Stimulated activated CD8-positive, alpha-beta memory T cell treated with anti-CD3 and anti-CD28 coated beads, Interleukin-15, amount 100 ng/mL, for 1 hour (primary cell): ENCODE measurements around the gene PTOV1.

ENCODE experiments used
- DNase-seq: peaks from one replicate; pipeline ENCODE4 v3.0.0-alpha.2; 2020; ENCODE audit warnings: low read depth

Gene PTOV1

DNA sequence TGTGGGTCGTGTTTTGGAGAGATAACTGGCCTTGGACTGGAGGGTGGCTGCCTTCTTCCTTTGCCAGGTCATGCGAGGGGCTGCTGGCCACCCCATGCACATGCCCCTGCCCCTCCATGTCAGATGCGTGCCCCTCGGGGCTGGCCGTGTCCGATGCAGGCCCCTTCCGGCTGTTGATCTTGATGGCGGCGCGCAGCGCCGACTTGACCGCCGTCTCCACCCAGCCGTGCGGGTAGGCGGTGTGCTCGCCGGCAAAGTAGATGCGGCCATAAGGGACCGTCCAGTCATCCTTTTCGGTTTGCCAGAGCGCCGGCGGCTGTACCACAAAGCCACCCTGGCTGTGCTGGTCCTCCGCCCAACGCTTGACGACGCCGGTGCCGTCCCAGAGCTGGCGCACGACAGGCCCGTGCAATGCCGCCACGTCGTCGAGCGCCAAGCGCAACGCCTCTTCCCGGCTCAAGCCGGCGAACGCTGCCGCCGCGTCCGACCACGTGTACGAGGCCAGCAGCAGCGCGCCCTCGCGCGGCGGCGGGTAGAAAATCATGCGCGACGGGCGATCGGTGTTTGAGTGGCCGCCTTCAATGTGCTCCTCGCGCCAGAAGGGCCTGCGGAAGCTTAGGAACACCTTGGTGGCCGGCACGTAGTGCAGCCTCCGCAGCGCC is 38.9 kb downstream of the PTOV1 start:
- peak; percentile 41 for DNase-seq

DNA sequence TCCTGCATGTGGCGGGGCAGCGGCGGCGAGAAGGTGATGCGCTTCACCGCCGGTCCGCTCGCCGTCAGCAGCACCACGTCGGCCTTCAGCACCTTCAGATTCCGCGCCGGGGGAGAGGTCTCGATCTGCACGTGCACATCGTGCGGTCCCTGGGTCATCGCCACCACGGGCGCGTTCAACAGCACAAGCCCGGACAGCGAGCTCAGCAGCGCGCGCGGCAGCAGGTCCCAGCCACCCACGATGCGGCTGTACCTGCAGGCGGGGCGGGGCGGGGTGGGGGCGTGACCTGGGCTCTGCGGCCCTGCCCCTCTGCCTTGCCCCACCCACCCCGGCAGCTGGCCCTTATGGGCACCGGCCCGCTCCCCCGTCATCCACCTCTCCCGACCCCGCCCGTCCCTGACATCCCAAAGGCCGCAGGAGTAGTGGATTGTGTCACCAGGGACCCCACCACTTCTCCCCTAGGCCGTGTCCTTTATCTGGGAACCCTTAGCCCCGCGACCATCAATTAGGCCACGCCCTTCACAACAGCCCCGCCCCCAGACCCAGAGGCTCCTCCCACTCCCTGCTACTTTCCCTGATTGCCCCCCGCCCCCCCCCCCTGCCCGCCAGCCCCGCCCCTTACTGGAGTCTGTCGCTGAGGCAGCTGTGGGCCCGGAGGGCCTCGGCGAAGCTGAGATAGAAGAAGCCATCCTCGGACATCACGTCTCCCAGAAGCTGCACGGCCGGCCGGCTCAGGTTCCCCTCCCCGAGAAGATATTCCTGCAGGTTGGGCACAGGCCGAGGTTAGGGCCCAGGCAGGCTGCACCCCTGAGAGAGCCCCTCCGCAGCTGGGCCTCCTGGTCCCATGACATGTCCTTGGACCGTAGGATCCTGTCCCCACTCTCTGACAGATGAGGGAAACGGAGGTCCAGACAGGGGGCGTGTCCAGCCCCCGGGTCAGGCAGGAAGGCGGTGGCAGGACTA is 39.7 kb downstream of the PTOV1 start:
- DNase-seq, result peak; percentile 51

DNA sequence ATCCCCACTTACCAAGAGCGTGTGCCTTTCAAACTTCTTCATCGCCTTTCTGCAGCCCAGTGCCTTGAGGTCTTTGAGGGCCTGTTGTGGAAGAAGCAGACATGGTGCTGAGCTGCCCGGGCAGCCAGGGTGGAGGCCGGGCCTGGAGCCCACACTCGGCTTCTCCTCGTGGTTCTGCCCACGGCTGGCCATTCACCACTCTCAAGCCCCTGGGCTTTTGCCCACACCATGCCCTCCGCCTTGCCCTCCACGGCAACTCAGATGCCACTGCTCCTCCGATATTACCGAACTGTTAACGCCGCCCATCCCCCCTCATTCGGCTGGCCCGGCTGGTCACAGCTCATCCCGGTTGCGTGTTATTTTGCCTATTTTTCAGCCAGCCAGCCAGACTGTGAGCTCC is 40.4 kb downstream of the PTOV1 start:
- no peak for DNase-seq

DNA sequence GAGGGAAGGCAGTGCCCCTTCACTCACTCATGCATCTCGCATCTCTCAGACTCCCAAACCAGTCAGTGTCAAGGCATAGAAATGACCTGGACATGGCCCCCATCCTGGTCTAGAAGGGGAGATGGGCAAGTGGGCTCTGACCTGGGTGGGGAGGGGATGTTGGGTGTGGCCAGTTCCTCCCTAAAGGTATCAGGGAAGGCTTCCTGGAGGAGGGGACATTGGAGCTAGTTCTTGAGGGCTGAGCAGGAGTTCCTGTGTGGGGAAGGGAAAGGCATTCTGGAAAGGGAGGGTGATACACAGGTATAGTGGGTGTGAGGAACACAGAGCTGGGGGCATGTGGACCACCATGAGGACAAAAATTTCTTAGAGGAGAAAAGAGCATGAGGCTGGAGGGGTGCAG is 41.8 kb downstream of the PTOV1 start:
- DNase-seq, result no peak

DNA sequence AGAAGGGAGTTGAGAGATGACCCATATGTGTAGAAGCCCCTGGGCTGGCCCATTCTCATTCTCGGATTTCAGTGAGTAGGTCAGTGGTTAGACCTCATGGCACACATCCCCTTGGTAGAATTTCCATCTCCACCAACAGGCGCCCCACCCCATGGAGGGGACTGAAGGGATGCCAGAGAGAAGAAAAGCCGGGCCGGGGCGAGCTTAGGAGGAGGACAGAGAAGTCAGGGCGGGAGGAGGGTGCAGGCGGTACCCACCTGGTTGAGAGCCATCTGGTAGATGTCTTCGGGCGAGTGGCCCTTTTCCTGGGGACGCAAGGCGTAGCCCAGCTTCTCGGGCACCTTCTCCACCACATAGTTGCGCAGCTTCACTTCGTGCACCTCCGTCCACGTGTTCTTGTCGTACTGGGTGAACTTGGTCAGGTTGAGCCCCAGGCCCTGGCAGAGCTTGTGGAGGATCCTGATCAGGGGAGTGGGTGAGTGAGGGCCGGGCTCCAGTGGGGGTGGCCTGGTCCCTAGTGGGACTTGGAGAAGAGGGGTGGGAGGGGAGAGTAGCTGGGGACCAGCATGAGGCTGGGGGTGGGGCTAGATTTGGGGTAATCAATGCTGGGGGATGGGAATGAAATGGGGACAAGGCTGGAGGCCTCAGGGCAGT is 43.2 kb downstream of the PTOV1 start:
- no peak for DNase-seq

DNA sequence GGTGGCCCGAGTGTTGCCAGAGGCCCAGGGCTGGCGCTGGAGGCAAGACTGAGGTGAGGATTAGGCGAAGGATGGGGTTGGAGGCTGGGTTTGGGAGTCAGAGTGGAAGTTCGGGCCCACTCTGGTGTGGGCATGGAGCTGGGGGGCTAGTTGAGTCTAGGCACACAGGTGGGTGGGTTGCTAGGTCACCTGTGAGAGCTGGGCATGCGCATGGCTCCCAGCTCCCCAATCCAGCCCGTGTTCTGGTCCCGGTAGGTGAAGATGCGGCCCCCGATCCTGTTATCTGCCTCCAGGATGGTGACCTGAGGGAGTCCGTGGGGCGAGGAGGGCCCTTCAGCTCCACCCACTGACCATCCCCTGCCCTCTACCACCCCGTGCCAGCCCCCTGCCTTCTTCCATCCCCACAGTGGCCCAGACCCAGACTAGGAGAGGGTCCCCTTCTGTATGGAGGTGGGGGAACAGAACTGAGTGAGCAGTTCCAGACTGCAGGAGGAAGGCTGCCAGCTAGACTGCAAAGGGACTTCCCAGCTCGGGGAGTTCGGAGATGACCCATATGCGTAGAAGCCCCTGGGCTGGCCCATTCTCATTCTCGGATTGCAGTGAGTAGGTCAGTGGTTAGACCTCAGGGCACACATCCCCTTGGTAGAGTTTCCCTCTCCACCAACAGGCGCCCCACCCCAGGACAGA is 44.1 kb downstream of the PTOV1 start:
- no peak for DNase-seq

DNA sequence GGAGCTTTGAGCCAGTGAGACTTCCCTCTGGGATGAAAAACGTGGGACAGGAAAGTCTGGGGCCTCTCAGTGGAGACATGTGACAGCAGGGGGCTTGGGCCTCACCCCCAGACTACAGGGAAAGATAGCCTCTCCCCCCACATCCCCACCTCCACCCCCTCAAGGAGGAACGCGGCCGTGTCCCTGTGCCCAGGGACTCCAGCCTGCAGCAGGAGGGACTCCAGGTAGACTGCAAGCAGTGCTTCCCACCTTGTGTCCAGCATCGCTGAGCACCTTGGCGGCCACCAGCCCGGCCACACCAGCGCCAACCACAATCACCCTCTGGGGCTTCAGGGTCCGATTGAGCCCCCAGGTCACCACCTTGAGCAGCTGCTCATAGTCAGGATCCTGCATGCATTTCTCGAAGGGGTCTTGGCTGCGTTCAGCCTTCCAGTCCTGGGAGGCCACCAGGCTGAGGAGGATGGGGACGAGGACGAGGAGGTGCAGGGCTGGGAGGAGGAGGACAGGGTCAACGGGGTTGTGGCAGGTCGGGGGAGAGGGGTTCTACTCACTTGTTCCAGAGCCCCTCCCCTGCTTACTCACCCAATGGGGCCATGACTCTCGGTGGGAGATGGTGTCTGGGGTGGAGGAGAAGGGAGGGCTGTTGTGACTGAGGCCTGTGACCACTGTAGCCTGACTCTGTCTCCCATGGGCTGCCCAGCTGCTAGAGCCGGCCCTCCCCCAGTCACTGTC is 44.8 kb downstream of the PTOV1 start:
- no peak for DNase-seq

DNA sequence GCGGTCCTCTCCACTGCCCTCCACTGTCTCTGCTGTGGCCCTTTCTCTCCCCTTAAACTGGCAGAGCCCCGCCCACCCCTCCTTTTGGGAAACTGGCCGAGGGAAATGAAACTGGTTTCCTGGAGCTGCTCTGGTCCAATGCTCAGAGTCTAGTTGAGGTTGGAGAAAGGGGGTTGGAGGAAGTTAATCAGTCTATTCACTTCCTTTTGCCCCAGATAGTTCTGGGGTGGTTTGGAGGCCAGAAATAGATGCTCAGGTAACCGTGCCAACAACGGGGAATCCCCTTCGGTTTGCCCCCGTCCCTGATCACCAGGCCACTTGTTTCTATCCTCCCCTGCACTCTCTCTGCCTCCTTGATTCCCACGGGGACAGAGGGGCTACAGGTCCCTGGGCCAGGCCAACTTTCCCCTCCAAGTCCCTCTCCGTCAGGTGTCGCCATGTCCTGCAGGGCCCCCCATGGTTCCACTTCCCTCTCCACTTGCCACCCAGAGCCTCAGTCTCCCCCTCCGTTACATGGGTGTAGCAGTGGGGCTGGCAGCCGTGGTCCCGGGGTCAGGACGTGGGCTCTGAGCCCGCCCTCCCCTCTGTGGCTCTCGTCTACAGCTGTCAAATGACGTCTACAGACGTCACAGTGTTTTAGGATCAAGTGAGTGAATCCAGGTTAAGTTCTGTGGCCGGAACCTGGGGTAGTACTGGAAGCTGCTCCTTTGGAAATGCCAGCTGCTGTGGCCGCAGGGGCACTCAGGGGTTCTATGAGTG is 46.1 kb downstream of the PTOV1 start, which contains the start of gene IL4I1:
Gene IL4I1, minus strand, starts transcription at position 25 of the 759 bp plus-strand sequence. CDS start 727 bp downstream, outside the sequence.
- peak; percentile 32 for DNase-seq

DNA sequence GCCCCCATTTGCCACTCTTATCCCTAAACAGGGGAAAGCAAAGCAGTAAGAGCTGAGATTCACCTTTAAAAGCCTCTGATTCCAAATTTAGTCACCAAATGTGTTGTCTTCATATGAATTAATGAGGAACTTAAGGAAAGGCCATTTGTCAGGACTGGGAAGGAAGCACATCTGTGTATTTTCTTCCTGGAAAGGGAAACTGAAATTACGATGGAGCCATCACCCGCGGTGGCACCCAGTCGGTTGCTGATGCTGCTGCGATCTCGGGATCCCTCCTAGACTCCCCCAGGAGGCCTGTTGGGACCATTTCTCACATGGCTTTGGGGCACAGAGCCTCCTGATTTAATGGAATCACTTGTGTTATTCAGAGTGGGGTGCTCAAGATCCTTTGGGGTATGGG is 53.2 kb downstream of the PTOV1 start:
- DNase-seq, result no peak

DNA sequence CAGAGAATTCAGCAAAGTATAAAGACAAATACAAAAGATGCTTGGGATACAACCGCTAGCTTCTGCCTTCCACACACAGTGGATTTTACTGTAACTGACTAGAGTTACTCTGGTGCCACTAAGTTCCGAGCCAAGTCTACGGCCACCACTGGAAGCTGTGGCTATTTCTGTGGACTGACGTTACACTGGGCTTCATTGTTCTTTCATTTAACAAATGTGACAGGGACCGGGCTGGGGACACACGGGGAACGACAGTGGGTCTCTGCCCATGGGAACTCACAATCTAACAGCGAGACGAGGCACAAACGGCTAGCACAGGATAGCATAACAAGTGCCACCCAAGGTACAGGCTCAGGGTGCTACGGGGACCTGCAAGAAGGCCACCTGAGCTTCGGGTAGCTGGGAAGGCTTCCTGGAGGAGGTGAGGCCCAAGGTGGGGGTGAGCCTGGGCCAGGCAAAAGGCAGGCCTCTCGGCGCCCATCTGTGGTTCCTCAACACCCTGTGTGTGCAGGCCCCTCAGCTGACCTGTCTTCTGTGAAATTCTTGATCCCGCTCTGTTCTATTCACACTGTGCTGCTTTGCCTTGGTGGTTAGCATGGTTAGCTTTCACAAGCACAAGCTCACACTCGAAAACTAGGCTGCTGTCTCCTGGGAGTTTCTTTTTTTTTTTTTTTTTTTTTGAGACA is 56.1 kb downstream of the PTOV1 start:
- DNase-seq, result no peak

DNA sequence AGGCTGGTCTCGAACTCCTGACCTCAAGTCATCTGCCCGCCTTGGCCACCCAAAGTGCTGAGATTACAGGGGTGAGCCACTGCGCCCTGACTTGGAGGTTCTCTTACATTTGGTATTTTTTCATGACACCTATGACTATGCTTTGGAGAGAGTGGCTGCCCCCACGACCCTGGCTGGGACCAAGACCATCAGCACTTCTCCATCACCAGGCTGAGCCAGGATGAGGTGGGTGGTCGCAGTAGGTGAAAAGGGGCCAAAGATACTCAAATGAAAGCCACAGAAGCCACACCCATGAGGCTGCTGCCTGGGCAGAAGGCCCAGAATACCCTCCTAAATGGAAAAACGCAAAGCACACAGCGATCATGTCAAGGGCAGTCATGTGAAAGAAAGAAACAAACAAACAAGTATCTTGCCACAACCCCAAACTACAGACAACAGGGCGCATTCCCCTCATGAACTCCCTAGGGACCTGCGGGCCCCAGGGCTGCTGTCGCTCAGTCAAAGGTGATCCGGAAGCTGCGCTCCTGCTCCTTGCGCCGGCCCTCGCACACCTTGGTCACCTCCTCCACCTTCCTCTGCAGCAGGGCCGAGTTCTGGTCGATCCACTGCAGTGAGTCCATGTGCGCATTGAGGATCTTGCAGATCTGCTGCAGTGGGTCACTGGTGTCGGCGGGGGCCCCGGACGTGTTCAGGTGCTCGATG is 56.9 kb downstream of the PTOV1 start:
- DNase-seq, result no peak

DNA sequence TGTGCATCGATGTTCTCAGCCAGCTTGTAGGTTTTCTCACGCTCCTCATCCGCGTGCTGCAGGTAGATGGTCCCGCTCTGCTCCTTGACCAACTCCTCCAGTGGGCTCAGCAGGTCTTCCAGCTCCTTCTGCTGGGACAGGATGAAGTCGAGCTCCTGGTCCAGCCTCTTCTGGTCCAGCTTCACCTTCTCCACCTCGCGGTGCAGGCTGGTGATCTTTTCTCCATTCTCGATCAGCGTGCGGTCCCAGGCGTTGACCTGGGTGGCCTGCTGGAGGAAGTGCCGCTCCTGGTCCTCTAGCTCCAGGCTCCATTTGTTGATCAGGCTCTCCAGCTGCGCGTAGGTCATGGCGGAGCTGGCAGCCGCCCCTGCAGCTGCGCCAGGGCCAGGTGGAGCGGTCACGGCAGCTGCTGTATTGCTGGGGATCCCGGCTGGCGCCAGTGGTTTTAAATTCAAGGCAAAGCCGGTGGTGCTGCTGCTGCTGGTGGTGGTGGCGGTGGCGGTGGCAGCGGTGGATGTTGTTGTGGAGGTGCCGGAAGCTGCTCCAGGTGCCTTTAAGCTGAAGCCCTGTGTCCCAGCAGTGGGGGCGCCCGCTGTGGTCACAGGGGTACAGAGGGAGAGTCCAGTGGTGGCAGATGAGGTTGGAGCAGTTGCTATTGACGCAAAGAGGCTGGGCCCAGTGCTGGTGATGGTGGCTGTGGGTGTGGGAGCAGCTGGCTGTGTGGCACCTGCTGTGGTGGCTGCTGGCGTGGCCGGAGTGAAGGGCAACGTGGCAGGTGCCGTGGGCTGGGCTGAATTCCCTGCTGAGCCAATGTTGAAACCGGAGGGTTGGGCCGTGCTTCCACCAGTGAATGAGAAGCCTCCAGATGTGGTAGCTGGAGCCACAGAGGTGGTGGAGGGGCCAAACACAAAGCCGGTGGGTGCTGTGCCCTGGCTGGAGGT is 57.8 kb downstream of the PTOV1 start:
- no peak for DNase-seq

DNA sequence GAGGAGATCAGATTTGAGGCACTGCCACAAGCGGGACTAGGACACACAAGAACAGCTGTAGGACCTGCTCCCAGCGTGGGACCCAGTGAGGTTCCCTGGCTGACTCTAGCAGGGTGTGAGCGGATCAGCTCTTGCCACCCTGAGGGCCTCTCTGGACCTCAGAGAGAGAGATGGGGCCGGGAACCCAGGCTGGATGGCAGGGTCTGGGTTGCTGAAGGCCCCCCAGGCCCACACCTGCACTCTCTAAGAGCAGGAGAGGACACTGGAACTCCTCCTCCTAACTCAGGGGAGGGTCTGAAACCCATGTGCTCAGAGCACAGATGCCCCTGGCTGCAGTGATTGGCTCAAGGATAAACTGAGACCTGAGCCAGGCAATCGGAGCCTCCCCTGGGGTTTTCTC is 59.2 kb downstream of the PTOV1 start:
- DNase-seq, result no peak
